Measurements from ENCODE around the gene CAVIN2.

DNA sequence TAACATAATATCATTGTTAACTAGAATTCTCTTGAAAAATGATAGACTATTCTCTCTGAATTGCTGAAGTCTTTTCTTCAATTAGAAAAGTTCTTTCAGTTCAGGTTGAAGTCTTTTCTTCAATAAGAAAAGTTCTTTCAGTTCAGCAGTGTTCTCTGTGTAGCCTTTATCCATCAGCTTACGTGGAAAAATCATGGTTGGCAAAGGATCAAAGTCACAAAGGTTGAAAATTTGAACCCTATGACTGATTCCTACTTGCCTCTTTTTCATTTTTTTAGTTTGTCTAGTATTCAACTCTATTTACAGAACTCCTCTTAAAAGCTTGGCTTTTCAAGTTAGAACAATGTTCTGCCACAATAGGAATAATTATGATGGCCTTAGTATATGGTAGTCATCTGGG is 25.8 kb downstream of the CAVIN2 start:
- TF ChIP-seq, protein P1, sequence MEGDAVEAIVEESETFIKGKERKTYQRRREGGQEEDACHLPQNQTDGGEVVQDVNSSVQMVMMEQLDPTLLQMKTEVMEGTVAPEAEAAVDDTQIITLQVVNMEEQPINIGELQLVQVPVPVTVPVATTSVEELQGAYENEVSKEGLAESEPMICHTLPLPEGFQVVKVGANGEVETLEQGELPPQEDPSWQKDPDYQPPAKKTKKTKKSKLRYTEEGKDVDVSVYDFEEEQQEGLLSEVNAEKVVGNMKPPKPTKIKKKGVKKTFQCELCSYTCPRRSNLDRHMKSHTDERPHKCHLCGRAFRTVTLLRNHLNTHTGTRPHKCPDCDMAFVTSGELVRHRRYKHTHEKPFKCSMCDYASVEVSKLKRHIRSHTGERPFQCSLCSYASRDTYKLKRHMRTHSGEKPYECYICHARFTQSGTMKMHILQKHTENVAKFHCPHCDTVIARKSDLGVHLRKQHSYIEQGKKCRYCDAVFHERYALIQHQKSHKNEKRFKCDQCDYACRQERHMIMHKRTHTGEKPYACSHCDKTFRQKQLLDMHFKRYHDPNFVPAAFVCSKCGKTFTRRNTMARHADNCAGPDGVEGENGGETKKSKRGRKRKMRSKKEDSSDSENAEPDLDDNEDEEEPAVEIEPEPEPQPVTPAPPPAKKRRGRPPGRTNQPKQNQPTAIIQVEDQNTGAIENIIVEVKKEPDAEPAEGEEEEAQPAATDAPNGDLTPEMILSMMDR (IDR thresholded peaks at IDR 0.05) = no peak
- TF ChIP-seq POLR2A (IDR thresholded peaks at IDR 0.05) = no peak
